ENCODE results near the gene FBXW4. TPM values are rescaled to one million over a fixed set of nuclear protein-coding genes. Genes with fewer than 3 reads are reported as not detected.

The FBXW4 gene
- total and polyA plus RNA-seq, 10 of the 15 experiments (the other 5 are each of a cell fraction or from before 2014, with no cell fraction given): 5.7 to 42.0 (median 27.5) TPM

DNA sequence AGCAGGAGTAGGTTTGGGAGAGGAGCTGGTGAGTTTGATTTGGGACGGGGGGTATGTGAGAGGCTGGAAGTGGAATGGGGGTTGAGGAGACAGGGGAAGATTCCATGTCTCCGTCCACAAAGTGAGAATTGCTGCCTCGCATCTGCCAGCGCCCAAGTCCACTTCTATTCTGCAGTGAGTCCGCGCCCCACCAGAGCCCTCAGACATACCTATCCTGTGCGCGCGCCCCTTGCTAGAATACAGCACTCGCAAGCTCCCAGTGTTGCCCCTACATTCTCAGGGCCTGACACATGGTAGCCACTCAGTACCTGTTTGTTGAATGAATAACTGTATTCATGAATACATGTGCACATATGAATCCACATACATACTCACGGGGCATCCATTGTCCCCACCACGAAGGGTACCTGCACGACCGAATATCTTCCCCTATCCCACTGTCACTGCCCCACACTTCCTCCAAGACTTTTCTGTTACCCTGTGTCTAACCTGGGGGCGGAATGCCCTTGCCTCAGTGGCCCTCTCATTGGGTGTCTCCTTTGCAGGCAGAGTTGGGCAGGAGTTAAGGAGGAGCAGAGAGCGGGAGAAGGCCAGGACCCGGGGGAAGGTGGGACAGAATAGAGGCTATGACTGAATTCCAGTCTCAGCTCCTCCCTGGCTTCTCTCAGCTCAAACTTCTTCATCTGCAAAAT is 126.8 kb downstream of the FBXW4 start:
- H3K9me3 ChIP-seq (replicated peaks; ENCODE audit: control insufficient read depth, insufficient read depth, low read length): no peaks in the 10 kb centered on the region
- CTCF ChIA-PET: interaction anchor here (1.1 to 1.3 kb wide), 4 partner anchors 13 to 407 kb away, joined by 3 to 5 read pairs (median 4); no protein-coding TSS in a partner anchor
- no peak overlapping the region for H2AFZ ChIP-seq (ENCODE audit: control insufficient read depth, low read depth, low read length)
- RAD21 ChIA-PET (ENCODE audit: unreplicated experiment): no interaction called here
- no peaks in the 10 kb centered on the region for H3K79me2 ChIP-seq (ENCODE audit: control insufficient read depth, insufficient read depth, low read length)
- H3K27me3 ChIP-seq (replicated peaks in 1 of 2; ENCODE audit: control insufficient read depth in 2 of 2, insufficient read depth in 2 of 2, low read length in 1 of 2): peaks cover 0 to 4% of the 10 kb centered on the region in 2 experiments; a peak in 1 of 4 replicates
- no peaks in the 10 kb centered on the region for H3K36me3 ChIP-seq (ENCODE audit: control insufficient read depth in 2 of 2, insufficient read depth in 2 of 2, low read length in 1 of 2)
- intact Hi-C loops (cut with micrococcal nuclease; ENCODE audit: unreplicated experiment): loop anchor here (5.0 kb wide), 1 partner anchor 406 kb away; no protein-coding TSS in a partner anchor
- DNase-seq (ENCODE audit: low read depth, low spot score) (no peak), ATAC-seq (no peak), FAIRE-seq (no peak)
- POLR2A ChIA-PET: no interaction called here
- TF ChIP-seq CEBPB (IDR thresholded peaks at IDR 0.05; ENCODE audit: borderline replicate concordance in 1 of 2, low read depth in 2 of 2, low read length in 2 of 2) (no peak), ZNF384 (IDR thresholded peaks at IDR 0.05; ENCODE audit: borderline replicate concordance, low read depth, low read length) (no peak), SIN3A (IDR thresholded peaks at IDR 0.05; ENCODE audit: low read depth, low read length) (no peak), CREB1 (IDR thresholded peaks at IDR 0.05; ENCODE audit: low read depth) (no peak), YY1 (IDR thresholded peaks at IDR 0.05; ENCODE audit: low read depth, low read length) (no peak)
- TF ChIP-seq, protein P1, sequence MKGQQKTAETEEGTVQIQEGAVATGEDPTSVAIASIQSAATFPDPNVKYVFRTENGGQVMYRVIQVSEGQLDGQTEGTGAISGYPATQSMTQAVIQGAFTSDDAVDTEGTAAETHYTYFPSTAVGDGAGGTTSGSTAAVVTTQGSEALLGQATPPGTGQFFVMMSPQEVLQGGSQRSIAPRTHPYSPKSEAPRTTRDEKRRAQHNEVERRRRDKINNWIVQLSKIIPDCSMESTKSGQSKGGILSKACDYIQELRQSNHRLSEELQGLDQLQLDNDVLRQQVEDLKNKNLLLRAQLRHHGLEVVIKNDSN (IDR thresholded peaks at IDR 0.05; ENCODE audit: borderline replicate concordance, extremely low read length, insufficient read depth, low read depth, low read length): no peak
- H3K27ac ChIP-seq (ENCODE audit: control insufficient read depth, insufficient read depth): no peak overlapping the region
- 84% methylated on average over 17 of the region's 17 CpGs for whole genome bisulfite sequencing (ENCODE audit: insufficient coverage, insufficient replicate concordance, low lambda C conversion rate, missing lambda C conversion rate)
- in situ Hi-C loops (cut with MboI): no loop called here
- H3K4me2 ChIP-seq (ENCODE audit: control insufficient read depth, insufficient read depth): no peak overlapping the region
- H3K4me3 ChIP-seq: no peak overlapping the region
- H3K9ac ChIP-seq (ENCODE audit: control insufficient read depth, insufficient read depth, low read length): no peak overlapping the region
- BruUV-seq (replicated peaks): no TSS peak
- H4K20me1 ChIP-seq (ENCODE audit: control insufficient read depth, insufficient read depth): no peaks in the 10 kb centered on the region
- SMC1A ChIA-PET (ENCODE audit: uncharacterized antibody, unreplicated experiment): interaction anchor here (0.8 to 3.3 kb wide), 6 partner anchors 12 to 355 kb away, joined by 3 to 14 read pairs (median 4); no protein-coding TSS in a partner anchor
- H3K4me1 ChIP-seq (ENCODE audit: control insufficient read depth, insufficient read depth, low read length): peaks cover 5% of the 10 kb centered on the region; the same call in 1 of the 2 replicates

All from GM12878 (cell line).